Ovary (tissue), 3 donors: Measurements from ENCODE around the gene CAMKK2.
A peak's percentile ranks its signal among the peaks of the same experiment; 100 is the strongest.

Experiments
- CTCF ChIP-seq, 3 donors: fragments of 450-650 bp in 2 of 3; fragments of 200-600 bp in 1 of 3; IDR thresholded peaks; one replicate each; pipeline versions ENCODE4 v1.5.1 to v1.8.0; 2016 to 2022; ENCODE audit warnings: antibody characterized with exemption in 3 of 3, mild to moderate bottlenecking in 1 of 3
- EP300 ChIP-seq: sonication (generic); formaldehyde crosslinking; IDR thresholded peaks from one replicate; pipeline ENCODE4 v1.6.1; 2017; ENCODE audit warnings: antibody characterized with exemption
- donor health status: DM: no; HTN: no; CAD: no.

- TF ChIP-seq EP300: no peak
- TF ChIP-seq CTCF (IDR thresholded peaks at IDR 0.05): peak in 1 of 3 donors; percentile 16
These were observed 86.6 kb downstream of the CAMKK2 start, which contains the start of gene P2RX4 for GRCh38 chr12:121209624-121210572.
